WTC11 (cell line): ENCODE data around the gene ACOX3. TPM values are rescaled to one million over a fixed set of nuclear protein-coding genes. Genes with fewer than 3 reads are reported as not detected.

Experiments used
- ATAC-seq: fragments of 200-7000 bp; cut with Tn5 transposase; 2 replicates; pipeline ENCODE4 v1.10.0; 2021; ENCODE audit warnings: mild to moderate bottlenecking, moderate library complexity
- CTCF ChIA-PET: fragments of 300-600 bp; sonication (Branson Sonifier 250); formaldehyde crosslinking; loops from one replicate; lab custom pipeline; 2021; ENCODE audit warnings: antibody characterized with exemption; lab: Charles Lee
- POLR2A ChIA-PET: fragments of 350-600 bp; sonication (Branson Sonifier 250); formaldehyde crosslinking; loops from one replicate; lab custom pipeline; 2021; ENCODE audit warnings: antibody characterized with exemption; lab: Charles Lee
- DNase-seq: peaks from one replicate; pipeline ENCODE4 v3.0.0; 2021; ENCODE audit warnings: low spot score
- H3K27ac Mint-ChIP-seq: 2 replicates; pipeline ENCODE4 v1.8.0; 2021; ENCODE audit warnings: mixed read lengths
- H3K27me3 Mint-ChIP-seq: 2 replicates; pipeline ENCODE4 v1.8.0; 2021; ENCODE audit warnings: low read depth, mild to moderate bottlenecking, moderate library complexity, mixed read lengths
- H3K36me3 Mint-ChIP-seq: 2 replicates; pipeline ENCODE4 v1.8.0; 2021; ENCODE audit warnings: mixed read lengths
- H3K4me1 Mint-ChIP-seq: 2 replicates; pipeline ENCODE4 v1.8.0; 2022; ENCODE audit warnings: mixed read lengths
- H3K4me3 Mint-ChIP-seq: 2 replicates; pipeline ENCODE4 v1.8.0; 2021; ENCODE audit warnings: mild to moderate bottlenecking, moderate library complexity, mixed read lengths
- H3K9me3 Mint-ChIP-seq: 2 replicates; pipeline ENCODE4 v1.8.0; 2021; ENCODE audit warnings: mixed read lengths
- FOXP1 ChIP-seq: sonication (generic); formaldehyde crosslinking; IDR thresholded peaks from 2 replicates; pipeline ENCODE4 v1.8.0; 2022; ENCODE audit warnings: missing genetic modification reagents, mild to moderate bottlenecking, moderate library complexity, borderline replicate concordance
- GTF2I ChIP-seq: fragments of 250-450 bp; sonication (Bioruptor Pico); conservative IDR thresholded peaks from 2 replicates; pipeline ENCODE4 v1.4.0; 2021; ENCODE audit warnings: mild to moderate bottlenecking
- HMGA2 ChIP-seq: fragments of 250-450 bp; sonication (Bioruptor Pico); IDR thresholded peaks from 2 replicates; pipeline ENCODE4 v1.4.0; 2021; ENCODE audit warnings: mild to moderate bottlenecking, moderate library complexity
- IRF2 ChIP-seq: sonication (generic); formaldehyde crosslinking; IDR thresholded peaks from 2 replicates; pipeline ENCODE4 v1.8.0; 2022; ENCODE audit warnings: low read depth, missing genetic modification reagents, borderline replicate concordance
- NFYB ChIP-seq: sonication (generic); formaldehyde crosslinking; conservative IDR thresholded peaks from 2 replicates; pipeline ENCODE4 v1.8.0; 2022; ENCODE audit warnings: low read depth, missing genetic modification reagents
- NR1H2 ChIP-seq: sonication (generic); formaldehyde crosslinking; IDR thresholded peaks from 2 replicates; pipeline ENCODE4 v1.9.0; 2021; ENCODE audit warnings: mild to moderate bottlenecking, moderate library complexity, missing genetic modification reagents
- OVOL2 ChIP-seq: fragments of 250-450 bp; sonication (Bioruptor Pico); IDR thresholded peaks from 2 replicates; pipeline ENCODE4 v1.9.0; 2021; ENCODE audit warnings: mild to moderate bottlenecking, borderline replicate concordance
- PRDM15 ChIP-seq: sonication (generic); formaldehyde crosslinking; IDR thresholded peaks from 2 replicates; pipeline ENCODE4 v1.8.0; 2022; ENCODE audit warnings: missing genetic modification reagents
- RELA ChIP-seq: sonication (generic); formaldehyde crosslinking; IDR thresholded peaks from 2 replicates; pipeline ENCODE4 v1.8.1; 2022; ENCODE audit warnings: missing genetic modification reagents, mild to moderate bottlenecking, borderline replicate concordance
- SOX15 ChIP-seq: fragments of 250-450 bp; sonication (Bioruptor Pico); IDR thresholded peaks from 2 replicates; pipeline ENCODE4 v1.9.0; 2021; ENCODE audit warnings: mild to moderate bottlenecking
- USF2 ChIP-seq: sonication (generic); formaldehyde crosslinking; IDR thresholded peaks from 2 replicates; pipeline ENCODE4 v1.8.1; 2023; ENCODE audit warnings: mild to moderate bottlenecking, missing genetic modification reagents, moderate library complexity
- ZNF138 ChIP-seq: sonication (generic); formaldehyde crosslinking; conservative IDR thresholded peaks from 2 replicates; pipeline ENCODE4 v1.8.1; 2022; ENCODE audit warnings: mild to moderate bottlenecking, moderate library complexity, missing genetic modification reagents
- ZNF416 ChIP-seq: fragments of 250-450 bp; sonication (Bioruptor Pico); IDR thresholded peaks from 2 replicates; pipeline ENCODE4 v1.9.0; 2021; ENCODE audit warnings: mild to moderate bottlenecking, inconsistent platforms
- total RNA-seq: library from RNA; stranded (reverse); gene quantifications from 3 replicates; pipeline ENCODE4 v1.2.3, GENCODE V29; 2021
- TF ChIP-seq, protein P1 (sequence below): sonication (generic); formaldehyde crosslinking; IDR thresholded peaks from 2 replicates; pipeline ENCODE4 v1.8.1; 2023; ENCODE audit warnings: mild to moderate bottlenecking, missing genetic modification reagents
- TF ChIP-seq, protein P2 (sequence below): fragments of 250-450 bp; sonication (Bioruptor Pico); IDR thresholded peaks from 2 replicates; pipeline ENCODE4 v1.9.0; 2021; ENCODE audit warnings: mild to moderate bottlenecking

ACOX3 gene
- total RNA-seq, 1 experiment from 2014 or later = 10.7 TPM

DNA sequence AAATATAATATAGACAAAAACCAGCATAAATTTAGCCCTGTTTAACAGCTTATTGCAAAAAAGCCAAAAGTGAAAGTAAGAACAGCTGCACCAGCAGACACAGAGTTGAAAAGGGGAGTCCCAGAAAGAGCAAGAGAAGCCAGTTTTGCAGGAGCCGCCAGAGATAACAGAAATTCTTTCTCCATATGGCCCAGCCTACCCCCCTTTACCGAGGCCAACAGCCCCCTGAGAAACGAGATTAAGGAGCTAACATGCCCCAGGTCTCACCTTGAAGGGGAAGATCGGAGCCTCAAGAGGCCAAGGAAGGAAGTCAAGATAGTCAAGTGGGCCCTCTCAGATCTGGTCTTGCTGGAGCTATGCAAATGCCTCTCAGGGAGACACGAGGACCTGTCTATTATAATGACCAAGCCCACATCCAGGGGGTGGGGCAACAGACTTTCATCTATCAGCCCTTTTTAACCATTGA, 4.8 kb downstream of the ACOX3 start:
- CTCF ChIA-PET = interaction anchor here (0.9 to 1.5 kb wide), 5 partner anchors 116 to 193 kb away, joined by 3 to 5 read pairs (median 3); no protein-coding TSS in a partner anchor
- DNase-seq = no peak
- POLR2A ChIA-PET = no interaction called here
- TF ChIP-seq RELA (CRISPR knock-in tag) = no peak
- TF ChIP-seq SOX15 (CRISPR knock-in tag) = no peak
- no peak for TF ChIP-seq GTF2I (CRISPR knock-in tag)
- TF ChIP-seq, protein P1, sequence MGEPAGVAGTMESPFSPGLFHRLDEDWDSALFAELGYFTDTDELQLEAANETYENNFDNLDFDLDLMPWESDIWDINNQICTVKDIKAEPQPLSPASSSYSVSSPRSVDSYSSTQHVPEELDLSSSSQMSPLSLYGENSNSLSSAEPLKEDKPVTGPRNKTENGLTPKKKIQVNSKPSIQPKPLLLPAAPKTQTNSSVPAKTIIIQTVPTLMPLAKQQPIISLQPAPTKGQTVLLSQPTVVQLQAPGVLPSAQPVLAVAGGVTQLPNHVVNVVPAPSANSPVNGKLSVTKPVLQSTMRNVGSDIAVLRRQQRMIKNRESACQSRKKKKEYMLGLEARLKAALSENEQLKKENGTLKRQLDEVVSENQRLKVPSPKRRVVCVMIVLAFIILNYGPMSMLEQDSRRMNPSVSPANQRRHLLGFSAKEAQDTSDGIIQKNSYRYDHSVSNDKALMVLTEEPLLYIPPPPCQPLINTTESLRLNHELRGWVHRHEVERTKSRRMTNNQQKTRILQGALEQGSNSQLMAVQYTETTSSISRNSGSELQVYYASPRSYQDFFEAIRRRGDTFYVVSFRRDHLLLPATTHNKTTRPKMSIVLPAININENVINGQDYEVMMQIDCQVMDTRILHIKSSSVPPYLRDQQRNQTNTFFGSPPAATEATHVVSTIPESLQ (CRISPR knock-in tag) = no peak
- TF ChIP-seq NR1H2 (CRISPR knock-in tag) = no peak
- TF ChIP-seq FOXP1 (CRISPR knock-in tag) = no peak
- no peak for TF ChIP-seq PRDM15 (CRISPR knock-in tag)
- TF ChIP-seq HMGA2 (CRISPR knock-in tag) = no peak
- TF ChIP-seq, protein P2, sequence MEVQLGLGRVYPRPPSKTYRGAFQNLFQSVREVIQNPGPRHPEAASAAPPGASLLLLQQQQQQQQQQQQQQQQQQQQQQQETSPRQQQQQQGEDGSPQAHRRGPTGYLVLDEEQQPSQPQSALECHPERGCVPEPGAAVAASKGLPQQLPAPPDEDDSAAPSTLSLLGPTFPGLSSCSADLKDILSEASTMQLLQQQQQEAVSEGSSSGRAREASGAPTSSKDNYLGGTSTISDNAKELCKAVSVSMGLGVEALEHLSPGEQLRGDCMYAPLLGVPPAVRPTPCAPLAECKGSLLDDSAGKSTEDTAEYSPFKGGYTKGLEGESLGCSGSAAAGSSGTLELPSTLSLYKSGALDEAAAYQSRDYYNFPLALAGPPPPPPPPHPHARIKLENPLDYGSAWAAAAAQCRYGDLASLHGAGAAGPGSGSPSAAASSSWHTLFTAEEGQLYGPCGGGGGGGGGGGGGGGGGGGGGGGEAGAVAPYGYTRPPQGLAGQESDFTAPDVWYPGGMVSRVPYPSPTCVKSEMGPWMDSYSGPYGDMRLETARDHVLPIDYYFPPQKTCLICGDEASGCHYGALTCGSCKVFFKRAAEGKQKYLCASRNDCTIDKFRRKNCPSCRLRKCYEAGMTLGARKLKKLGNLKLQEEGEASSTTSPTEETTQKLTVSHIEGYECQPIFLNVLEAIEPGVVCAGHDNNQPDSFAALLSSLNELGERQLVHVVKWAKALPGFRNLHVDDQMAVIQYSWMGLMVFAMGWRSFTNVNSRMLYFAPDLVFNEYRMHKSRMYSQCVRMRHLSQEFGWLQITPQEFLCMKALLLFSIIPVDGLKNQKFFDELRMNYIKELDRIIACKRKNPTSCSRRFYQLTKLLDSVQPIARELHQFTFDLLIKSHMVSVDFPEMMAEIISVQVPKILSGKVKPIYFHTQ (CRISPR knock-in tag) = no peak
- no peak for TF ChIP-seq NFYB
- TF ChIP-seq OVOL2 (CRISPR knock-in tag) = no peak
- TF ChIP-seq IRF2 (CRISPR knock-in tag) = no peak
- TF ChIP-seq ZNF416 (CRISPR knock-in tag) = no peak
- TF ChIP-seq ZNF138 (CRISPR knock-in tag) = no peak
- TF ChIP-seq USF2 (CRISPR knock-in tag) = no peak
- TF ChIP-seq, all 79 proteins: peak for 0
- peaks cover 39% of the 10 kb centered on the region for H3K4me1 Mint-ChIP-seq
- ATAC-seq = no peak
- H3K27ac Mint-ChIP-seq = no peak overlapping the region
- H3K36me3 Mint-ChIP-seq = 0 out of 2 replicates have a peak, but pooled peaks cover 4% of the 10 kb centered on the region
- H3K9me3 Mint-ChIP-seq = peaks cover 12% of the 10 kb centered on the region
- H3K4me3 Mint-ChIP-seq = no peak overlapping the region
- H3K27me3 Mint-ChIP-seq = no peaks in the 10 kb centered on the region; the same call in 1 of the 2 replicates
